Effector memory CD4-positive, alpha-beta T cell (primary cell): Measurements from ENCODE around the gene RIN3.

ENCODE experiments used
- DNase-seq, 3 donors: peaks; one replicate each; pipeline ENCODE4 v3.0.0-alpha.2; 2020
- H3K27ac ChIP-seq: 2 replicates; pipeline ENCODE4 v1.7.0; 2013; ENCODE audit warnings: mild to moderate bottlenecking, low read length, moderate library complexity; ENCODE audit not compliant: insufficient read depth, poor library complexity, severe bottlenecking
- H3K27me3 ChIP-seq: replicated peaks from 2 replicates; pipeline ENCODE4 v1.7.0; 2013; ENCODE audit warnings: mild to moderate bottlenecking, low read length; ENCODE audit not compliant: insufficient read depth, control insufficient read depth, poor library complexity, severe bottlenecking
- H3K36me3 ChIP-seq: 2 replicates; pipeline ENCODE4 v1.7.0; 2013; ENCODE audit warnings: mild to moderate bottlenecking, low read length, moderate library complexity; ENCODE audit not compliant: control insufficient read depth, insufficient read depth
- H3K4me1 ChIP-seq: 2 replicates; pipeline ENCODE4 v1.7.0; 2013; ENCODE audit warnings: low read length, mild to moderate bottlenecking; ENCODE audit not compliant: control insufficient read depth, insufficient read depth, poor library complexity, severe bottlenecking
- H3K4me3 ChIP-seq: 2 replicates; pipeline ENCODE4 v1.7.0; 2013; ENCODE audit warnings: low read length, low read depth, mild to moderate bottlenecking; ENCODE audit not compliant: insufficient read depth, poor library complexity, severe bottlenecking
- H3K9me3 ChIP-seq: 2 replicates; pipeline ENCODE4 v1.7.0; 2013; ENCODE audit warnings: mild to moderate bottlenecking, low read length, moderate library complexity; ENCODE audit not compliant: control insufficient read depth

The RIN3 gene

DNA sequence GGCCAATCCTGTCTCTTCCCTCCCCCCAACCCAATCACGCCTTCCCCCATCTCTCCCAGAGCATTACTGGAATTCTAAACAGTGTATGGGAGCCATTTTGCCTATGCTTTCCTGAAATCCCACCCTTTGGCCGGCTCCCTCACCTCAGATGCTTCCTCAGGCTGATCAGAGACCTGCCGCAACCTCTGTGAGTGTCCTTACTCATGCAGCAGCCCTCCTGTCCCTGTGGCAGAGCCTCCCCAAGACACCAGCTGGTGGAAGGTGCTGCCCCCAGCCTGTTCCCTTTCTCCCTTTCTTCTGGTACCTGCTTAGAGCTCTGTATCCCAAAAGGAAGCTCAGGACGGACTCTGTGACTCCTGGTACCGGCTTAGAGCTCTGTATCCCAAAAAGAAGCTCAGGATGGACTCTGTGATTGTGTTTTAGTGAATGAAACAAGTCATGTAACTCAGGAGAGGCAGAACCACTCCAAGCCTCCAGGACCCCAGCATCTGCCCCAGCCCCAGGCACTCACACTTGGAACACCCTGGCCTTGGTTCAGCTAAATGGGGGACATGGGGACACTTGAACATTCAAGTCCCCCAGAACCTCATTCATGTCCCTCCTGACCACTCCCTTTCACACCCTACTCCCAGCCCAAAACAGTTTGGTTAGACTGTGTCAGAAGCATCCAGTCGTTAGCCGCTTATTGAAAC lies 29.3 kb upstream of the RIN3 start:
- H3K36me3 ChIP-seq = no peaks in the 10 kb centered on the region

DNA sequence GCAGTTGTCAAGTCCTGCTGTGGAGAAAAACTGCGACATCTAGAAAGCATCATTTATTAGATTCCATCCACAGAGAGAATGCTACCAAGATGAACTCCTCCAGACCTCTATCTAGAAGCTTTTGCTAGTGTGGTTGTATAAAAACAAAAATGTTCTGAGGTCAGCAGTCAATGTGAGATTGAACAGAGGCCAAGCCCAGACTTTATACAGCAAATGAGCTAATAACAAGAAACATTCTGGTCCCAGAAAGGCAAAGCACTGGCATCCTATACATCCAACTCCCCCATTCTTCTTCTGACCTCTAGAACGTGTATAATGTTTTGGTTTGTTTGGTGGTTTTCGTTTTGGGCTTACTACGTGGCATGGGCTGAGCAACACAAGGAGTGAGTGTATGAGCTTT lies 26.7 kb upstream of the RIN3 start:
- Histone ChIP-seq H3K9me3 (no peaks in the 10 kb centered on the region), H3K27me3 (no peaks in the 10 kb centered on the region), H3K4me3 (no peak overlapping the region), H3K27ac (no peak overlapping the region), H3K36me3 (no peaks in the 10 kb centered on the region), H3K4me1 (no peaks in the 10 kb centered on the region)
- DNase-seq = no peak

More for the DNA sequence above, 29.3 kb upstream of the RIN3 start:
- Histone ChIP-seq H3K27ac (no peak overlapping the region), H3K4me1 (no peaks in the 10 kb centered on the region), H3K9me3 (no peaks in the 10 kb centered on the region), H3K27me3 (no peaks in the 10 kb centered on the region), H3K4me3 (no peak overlapping the region)
- DNase-seq = no peak

DNA sequence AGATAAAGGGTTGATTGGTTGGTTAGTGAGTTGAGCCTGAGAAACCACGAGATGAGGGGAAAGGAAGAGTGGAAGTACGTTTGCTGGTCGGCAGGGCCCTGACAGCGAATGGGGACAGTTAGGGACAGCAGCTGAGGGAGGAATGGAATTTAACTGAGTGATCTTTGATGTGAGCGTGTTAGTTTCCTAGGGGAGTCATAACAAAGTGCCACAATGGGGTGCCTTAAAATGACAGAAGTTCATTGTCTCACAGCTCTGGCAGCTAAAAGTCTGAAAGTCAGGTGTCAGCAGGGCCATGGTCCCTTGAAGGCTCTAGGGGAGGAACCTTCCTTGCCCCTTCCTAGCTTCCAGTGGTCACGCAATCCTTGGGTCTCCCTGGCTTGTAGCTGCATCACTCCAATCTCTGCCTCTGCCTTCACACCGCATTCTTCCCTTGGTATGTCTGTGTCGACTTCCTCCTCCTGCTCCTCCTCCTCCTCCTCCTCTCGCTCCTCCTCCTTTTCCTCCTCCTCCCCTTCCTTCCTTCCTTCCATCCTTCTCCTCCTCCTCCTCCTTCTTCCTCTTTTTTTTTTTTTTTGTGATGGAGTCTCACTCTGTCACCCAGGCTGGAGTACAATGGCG lies 26.0 kb upstream of the RIN3 start:
- DNase-seq = no peak
- no peaks in the 10 kb centered on the region for H3K36me3 ChIP-seq
- H3K4me1 ChIP-seq = no peaks in the 10 kb centered on the region
- no peaks in the 10 kb centered on the region for H3K9me3 ChIP-seq
- no peak overlapping the region for H3K27ac ChIP-seq
- no peaks in the 10 kb centered on the region for H3K27me3 ChIP-seq
- no peak overlapping the region for H3K4me3 ChIP-seq

DNA sequence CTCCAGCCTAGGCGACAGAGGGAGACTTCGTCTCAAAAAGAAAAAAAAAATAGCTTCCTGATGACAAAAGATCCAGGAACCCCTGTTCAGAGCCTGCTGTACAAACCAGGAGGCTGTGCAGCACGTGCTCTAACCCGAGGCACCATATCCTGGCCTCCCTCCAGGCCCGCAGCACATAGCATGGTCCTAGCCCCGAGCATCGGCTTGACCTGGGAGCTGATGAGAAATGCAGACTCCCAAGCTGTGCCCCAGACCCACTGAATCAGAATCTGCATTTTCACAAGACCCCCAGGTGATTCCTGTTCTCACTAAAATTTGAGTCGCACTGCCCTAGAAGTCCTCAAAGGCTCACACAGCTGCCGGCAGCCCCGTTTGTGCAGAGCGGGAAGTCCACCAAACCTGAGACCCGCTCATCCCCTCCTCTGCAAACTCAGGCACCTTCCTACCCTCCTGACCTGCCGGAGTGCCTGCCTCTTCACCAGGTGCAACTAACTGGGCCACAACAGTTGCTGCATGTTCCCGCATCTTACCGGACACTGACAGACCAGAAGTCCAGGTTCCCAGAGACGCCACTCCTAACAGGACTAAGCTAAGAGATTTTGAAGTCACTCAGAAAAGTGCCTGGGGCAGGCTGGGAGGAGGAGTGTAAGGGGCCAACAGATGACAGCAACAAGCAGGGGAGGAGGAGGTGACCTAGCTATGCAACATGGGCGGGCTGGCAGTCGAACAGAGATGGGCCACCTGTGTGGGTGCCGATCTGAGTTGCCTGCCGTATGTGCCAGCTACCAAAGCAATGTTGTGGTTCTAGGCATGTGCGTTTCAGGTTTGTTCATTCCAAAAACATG lies 24.0 kb upstream of the RIN3 start:
- no peaks in the 10 kb centered on the region for H3K36me3 ChIP-seq
- H3K27me3 ChIP-seq = no peaks in the 10 kb centered on the region
- DNase-seq = no peak
- no peaks in the 10 kb centered on the region for H3K9me3 ChIP-seq
- no peak overlapping the region for H3K27ac ChIP-seq
- H3K4me1 ChIP-seq = no peaks in the 10 kb centered on the region
- H3K4me3 ChIP-seq = no peak overlapping the region

DNA sequence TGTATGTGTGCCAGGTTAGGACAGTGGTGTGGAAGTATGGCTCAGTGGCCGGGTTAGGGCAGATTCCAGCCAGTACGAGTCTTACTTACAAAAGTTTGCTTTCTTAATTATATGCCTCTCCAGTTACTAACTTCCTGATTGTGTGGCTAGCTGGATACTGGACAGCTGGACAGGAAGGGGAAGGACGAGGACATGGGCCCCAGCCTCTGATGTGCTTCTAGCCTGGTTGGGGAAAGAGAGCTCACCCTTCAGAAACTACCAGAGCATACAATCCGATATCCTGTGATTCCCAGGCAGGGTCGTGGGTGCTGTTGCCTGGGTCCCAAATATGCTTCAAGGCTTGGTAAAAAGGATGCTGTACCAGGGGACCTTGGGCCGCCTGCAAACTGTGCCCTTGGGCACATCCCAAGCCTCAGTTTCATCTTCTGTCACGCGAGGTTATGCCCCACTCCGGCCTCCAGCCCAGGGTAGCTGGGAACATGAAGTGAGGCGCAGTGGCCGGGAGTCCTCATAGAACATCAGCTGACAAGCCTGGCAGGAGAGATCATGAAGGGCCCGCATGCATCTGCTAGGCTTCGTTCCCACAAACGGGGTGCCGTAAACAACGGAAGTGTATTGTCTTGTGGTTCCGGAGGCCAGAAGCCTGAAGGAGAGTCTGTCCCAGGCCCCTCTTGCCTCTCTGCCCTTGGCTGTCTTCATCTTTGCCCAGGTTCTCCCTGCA lies 23.2 kb upstream of the RIN3 start:
- Histone ChIP-seq H3K36me3 (no peaks in the 10 kb centered on the region), H3K9me3 (no peaks in the 10 kb centered on the region), H3K4me1 (no peaks in the 10 kb centered on the region), H3K27me3 (no peaks in the 10 kb centered on the region), H3K27ac (no peak overlapping the region), H3K4me3 (no peak overlapping the region)
- no peak for DNase-seq

DNA sequence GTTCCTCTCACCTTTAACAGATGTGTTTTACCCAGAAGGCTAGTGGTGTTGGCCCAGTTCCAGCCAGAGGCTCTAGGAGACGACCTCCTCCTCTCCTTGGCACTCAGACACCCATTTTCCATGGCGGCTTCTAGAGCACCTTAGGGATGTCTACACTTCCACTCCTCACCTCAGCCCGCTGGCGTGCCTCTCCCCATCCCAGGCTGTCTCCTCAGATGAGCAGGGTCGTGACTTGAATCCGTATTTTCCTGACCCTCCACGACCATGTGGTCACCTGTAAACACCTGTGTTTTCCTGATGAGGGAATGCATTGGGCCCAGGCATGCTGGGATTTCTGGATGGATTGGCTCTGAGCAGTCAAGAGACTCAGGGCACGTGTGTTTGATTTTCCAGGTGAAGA lies 21.8 kb upstream of the RIN3 start:
- no peak for DNase-seq
- Histone ChIP-seq H3K27me3 (no peaks in the 10 kb centered on the region), H3K4me3 (no peak overlapping the region), H3K4me1 (no peaks in the 10 kb centered on the region), H3K36me3 (no peaks in the 10 kb centered on the region), H3K9me3 (no peaks in the 10 kb centered on the region), H3K27ac (no peak overlapping the region)

DNA sequence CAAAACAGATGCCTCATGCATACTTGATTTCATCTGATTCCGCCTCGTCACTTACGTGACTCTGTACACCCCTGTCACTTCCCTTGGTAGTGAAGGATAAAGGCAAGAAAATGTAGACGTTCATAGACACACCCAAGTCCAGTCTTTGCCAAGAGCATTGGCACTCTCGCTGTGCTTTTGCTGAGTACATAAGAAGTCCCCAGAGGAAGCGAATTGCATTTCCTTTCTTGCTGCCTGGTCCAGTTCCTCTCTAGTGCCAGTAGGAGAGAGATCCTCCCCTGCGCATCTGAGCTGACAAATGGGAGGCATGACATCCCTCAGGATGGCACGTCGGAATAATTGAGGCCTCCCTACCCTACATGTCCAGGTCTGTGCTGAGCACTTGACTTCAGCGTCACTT lies 21.3 kb upstream of the RIN3 start:
- H3K4me1 ChIP-seq = no peaks in the 10 kb centered on the region
- H3K4me3 ChIP-seq = no peak overlapping the region
- H3K27ac ChIP-seq = no peak overlapping the region
- H3K27me3 ChIP-seq = no peaks in the 10 kb centered on the region
- no peaks in the 10 kb centered on the region for H3K9me3 ChIP-seq
- DNase-seq = no peak
- H3K36me3 ChIP-seq = no peaks in the 10 kb centered on the region

DNA sequence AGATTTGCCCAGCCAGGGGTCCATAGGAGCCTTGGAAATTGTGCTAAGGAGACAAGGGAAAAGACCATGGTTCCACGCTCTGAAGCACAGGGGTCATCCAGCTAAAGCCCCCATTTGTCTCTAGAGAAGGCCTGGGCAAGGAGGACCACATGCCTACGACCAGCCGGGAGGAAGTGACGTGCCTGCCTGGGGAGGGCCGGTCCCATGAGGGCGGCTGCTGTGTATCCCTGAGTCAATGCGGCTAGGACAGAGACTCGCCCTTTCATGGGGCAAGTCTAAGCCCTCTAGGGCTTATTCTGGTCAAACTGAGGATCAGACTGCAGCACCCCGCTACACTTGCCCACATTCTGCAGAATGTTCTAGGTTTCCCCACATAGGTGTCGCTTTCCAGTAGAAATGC lies 20.6 kb upstream of the RIN3 start:
- no peaks in the 10 kb centered on the region for H3K4me1 ChIP-seq
- H3K27ac ChIP-seq = no peak overlapping the region
- no peak overlapping the region for H3K4me3 ChIP-seq
- H3K9me3 ChIP-seq = no peaks in the 10 kb centered on the region
- no peaks in the 10 kb centered on the region for H3K27me3 ChIP-seq
- no peaks in the 10 kb centered on the region for H3K36me3 ChIP-seq
- DNase-seq = no peak

DNA sequence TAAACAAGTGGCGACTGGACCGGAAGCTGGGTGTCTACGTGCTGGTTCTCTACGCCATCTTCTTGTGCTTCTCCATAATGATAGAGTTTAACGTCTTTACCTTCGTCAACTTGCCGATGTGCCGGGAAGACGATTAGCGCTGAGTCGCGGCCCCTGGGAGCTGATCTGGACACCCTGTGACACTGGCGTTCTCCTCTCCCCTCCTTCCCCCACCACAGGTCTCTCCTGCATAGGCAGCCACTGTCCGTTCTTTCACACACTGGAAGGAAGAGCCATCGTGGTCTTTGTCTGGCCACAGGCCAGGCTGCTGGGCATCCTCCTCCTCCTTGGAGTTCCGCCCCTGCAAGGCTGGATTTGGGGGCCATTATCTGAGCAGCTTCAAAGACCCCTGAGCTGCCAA lies 20.1 kb upstream of the RIN3 start:
- H3K4me3 ChIP-seq = no peak overlapping the region

More for the DNA sequence above, 20.1 kb upstream of the RIN3 start:
- Histone ChIP-seq H3K9me3 (no peaks in the 10 kb centered on the region), H3K27ac (no peak overlapping the region), H3K4me1 (no peaks in the 10 kb centered on the region), H3K36me3 (no peaks in the 10 kb centered on the region), H3K27me3 (no peaks in the 10 kb centered on the region)
- DNase-seq = no peak
